Ascending aorta (tissue), 2 donors: ENCODE data around the gene ADAMTS6. TPM values are rescaled to one million over a fixed set of nuclear protein-coding genes. Genes with fewer than 3 reads are reported as not detected.

Experiments used
- DNase-seq, 2 donors: peaks; one replicate each; pipeline ENCODE4 v3.0.0-alpha.2; 2019; ENCODE audit warnings: low spot score in 2 of 2
- H3K27ac ChIP-seq, 2 donors: fragments of 200-600 bp; sonication (generic); one replicate each; pipeline ENCODE4 v1.5.1; 2016 to 2017; ENCODE audit warnings: mild to moderate bottlenecking in 1 of 2
- H3K27me3 ChIP-seq: fragments of 200-600 bp; sonication (generic); one replicate; pipeline ENCODE4 v1.5.1; 2017
- H3K36me3 ChIP-seq, 2 donors: fragments of 200-600 bp; sonication (generic); one replicate each; pipeline ENCODE4 v1.5.1; 2016
- H3K4me1 ChIP-seq, 2 donors: fragments of 200-600 bp; sonication (generic); one replicate each; pipeline ENCODE4 v1.5.1; 2016 to 2017; ENCODE audit warnings: mild to moderate bottlenecking in 1 of 2
- H3K4me3 ChIP-seq, 2 donors: fragments of 200-600 bp; sonication (generic); one replicate each; pipeline ENCODE4 v1.5.1; 2016 to 2017; ENCODE audit warnings: mild to moderate bottlenecking in 1 of 2
- H3K9me3 ChIP-seq, 2 donors: fragments of 200-600 bp; sonication (generic); one replicate each; pipeline ENCODE4 v1.5.1; 2016
- CTCF ChIP-seq, 3 experiments: fragments of 200-600 bp in 2 of 3; fragments of 450-650 bp in 1 of 3; sonication (generic) in 2 of 3; IDR thresholded peaks; one replicate each; pipeline ENCODE4 v1.5.1; 2016 to 2019; ENCODE audit warnings: antibody characterized with exemption in 3 of 3, mild to moderate bottlenecking in 1 of 3, moderate library complexity in 1 of 3
- intact Hi-C: fragments of 100-400 bp; cut with DNase I; formaldehyde crosslinking; loops from one replicate; pipeline ENCODE4 v1.15.1; 2023
- total RNA-seq: library from RNA; depleted of rRNA; stranded (reverse); fragments of >200 nt; gene quantifications from one replicate; pipeline ENCODE4 v1.1.0, GENCODE V29; 2016

The ADAMTS6 gene
- total RNA-seq, 1 donor from 2014 or later: 8.9 TPM

- Histone ChIP-seq H3K27ac (peak overlapping the region; percentile 74 to 83), H3K27me3 (no peaks in the 10 kb centered on the region), H3K36me3 (no peaks in the 10 kb centered on the region), H3K4me3 (peak overlapping the region in 1 of 2 donors; percentile 10), H3K4me1 (peaks cover 0 to 15% of the 10 kb centered on the region in 2 donors), H3K9me3 (no peaks in the 10 kb centered on the region)
- TF ChIP-seq CTCF (IDR thresholded peaks at IDR 0.05): no peak
- intact Hi-C loops: loop anchor here (5.0 kb wide), 1 partner anchor 89 kb away; no protein-coding TSS in a partner anchor
- DNase-seq: peak in 1 of 2 donors; percentile 68
These were observed 355.9 kb downstream of the ADAMTS6 start for GRCh38 chr5:65125591-65126541.

GRCh38 chr5:65121880-65122436 is 359.8 kb downstream of the ADAMTS6 start:
- Histone ChIP-seq H3K27ac (no peak overlapping the region), H3K36me3 (no peaks in the 10 kb centered on the region), H3K9me3 (peaks cover 0 to 9% of the 10 kb centered on the region in 2 donors), H3K4me1 (peaks cover 0 to 8% of the 10 kb centered on the region in 2 donors), H3K27me3 (no peaks in the 10 kb centered on the region), H3K4me3 (no peak overlapping the region)
- TF ChIP-seq CTCF (IDR thresholded peaks at IDR 0.05): no peak
- DNase-seq: no peak
- intact Hi-C loops: no loop called here

GRCh38 chr5:65120371-65120967 is 361.3 kb downstream of the ADAMTS6 start:
- no peaks in the 10 kb centered on the region for H3K27me3 ChIP-seq
- no peak for TF ChIP-seq CTCF (IDR thresholded peaks at IDR 0.05)
- no peak overlapping the region for H3K27ac ChIP-seq
- no peak overlapping the region for H3K4me3 ChIP-seq
- no peak for DNase-seq
- intact Hi-C loops: no loop called here
- peaks cover 0 to 9% of the 10 kb centered on the region in 2 donors for H3K9me3 ChIP-seq
- no peaks in the 10 kb centered on the region for H3K4me1 ChIP-seq
- H3K36me3 ChIP-seq: no peaks in the 10 kb centered on the region

- Histone ChIP-seq H3K27ac (no peak overlapping the region), H3K9me3 (peaks cover 0 to 9% of the 10 kb centered on the region in 2 donors), H3K4me1 (no peaks in the 10 kb centered on the region), H3K36me3 (no peaks in the 10 kb centered on the region), H3K4me3 (no peak overlapping the region), H3K27me3 (no peaks in the 10 kb centered on the region)
- intact Hi-C loops: no loop called here
- TF ChIP-seq CTCF (IDR thresholded peaks at IDR 0.05): no peak
- DNase-seq: no peak
These were observed 364.2 kb downstream of the ADAMTS6 start for GRCh38 chr5:65117525-65117924.

GRCh38 chr5:65113771-65114170 is 367.9 kb downstream of the ADAMTS6 start:
- no peaks in the 10 kb centered on the region for H3K36me3 ChIP-seq
- H3K27ac ChIP-seq: no peak overlapping the region
- DNase-seq: no peak
- TF ChIP-seq CTCF (IDR thresholded peaks at IDR 0.05): no peak
- H3K4me3 ChIP-seq: no peak overlapping the region
- peaks cover 0 to 9% of the 10 kb centered on the region in 2 donors for H3K9me3 ChIP-seq
- intact Hi-C loops: no loop called here
- no peaks in the 10 kb centered on the region for H3K27me3 ChIP-seq
- H3K4me1 ChIP-seq: no peaks in the 10 kb centered on the region
